ENCODE data around the gene ADAMTS14.

DNA sequence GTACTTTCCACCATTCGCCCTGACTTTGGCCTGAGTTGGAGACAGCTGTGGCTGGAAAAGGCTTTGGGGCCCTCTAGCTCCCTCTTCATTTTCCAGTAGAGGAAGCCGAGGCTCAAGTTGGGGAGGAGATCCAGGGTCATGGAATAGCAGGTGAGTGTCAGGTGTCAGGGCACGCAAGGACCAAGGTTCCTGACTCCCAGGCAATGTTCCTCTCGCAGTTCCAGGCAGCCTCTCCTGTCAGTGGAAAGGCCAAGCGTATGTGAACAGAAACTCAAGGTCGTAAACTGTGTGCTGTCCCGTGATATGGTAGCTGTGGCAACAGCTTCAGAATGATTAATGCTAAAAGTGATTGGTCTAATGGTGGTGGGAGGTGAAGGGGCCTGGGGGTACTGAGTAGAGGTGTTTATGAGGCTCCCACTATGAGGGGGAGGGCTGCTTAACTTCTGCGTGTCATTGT is 13.2 kb downstream of the ADAMTS14 start:
- TF ChIP-seq, protein P1, sequence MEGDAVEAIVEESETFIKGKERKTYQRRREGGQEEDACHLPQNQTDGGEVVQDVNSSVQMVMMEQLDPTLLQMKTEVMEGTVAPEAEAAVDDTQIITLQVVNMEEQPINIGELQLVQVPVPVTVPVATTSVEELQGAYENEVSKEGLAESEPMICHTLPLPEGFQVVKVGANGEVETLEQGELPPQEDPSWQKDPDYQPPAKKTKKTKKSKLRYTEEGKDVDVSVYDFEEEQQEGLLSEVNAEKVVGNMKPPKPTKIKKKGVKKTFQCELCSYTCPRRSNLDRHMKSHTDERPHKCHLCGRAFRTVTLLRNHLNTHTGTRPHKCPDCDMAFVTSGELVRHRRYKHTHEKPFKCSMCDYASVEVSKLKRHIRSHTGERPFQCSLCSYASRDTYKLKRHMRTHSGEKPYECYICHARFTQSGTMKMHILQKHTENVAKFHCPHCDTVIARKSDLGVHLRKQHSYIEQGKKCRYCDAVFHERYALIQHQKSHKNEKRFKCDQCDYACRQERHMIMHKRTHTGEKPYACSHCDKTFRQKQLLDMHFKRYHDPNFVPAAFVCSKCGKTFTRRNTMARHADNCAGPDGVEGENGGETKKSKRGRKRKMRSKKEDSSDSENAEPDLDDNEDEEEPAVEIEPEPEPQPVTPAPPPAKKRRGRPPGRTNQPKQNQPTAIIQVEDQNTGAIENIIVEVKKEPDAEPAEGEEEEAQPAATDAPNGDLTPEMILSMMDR (optimal IDR thresholded peaks at IDR 0.05 in 1 of 3, IDR thresholded peaks at IDR 0.05 in 1 of 3, conservative IDR thresholded peaks at IDR 0.05 in 1 of 3; ENCODE audit: extremely low read depth in 1 of 3, insufficient read depth in 2 of 3, low read length in 3 of 3), result no peak
- no peak for TF ChIP-seq EZH2 (IDR thresholded peaks at IDR 0.05; ENCODE audit: low read length)
